GM12874 (cell line): Measurements from ENCODE around the gene PTN.

ENCODE experiments used
- TF ChIP-seq, protein P1 (sequence below): IDR thresholded peaks from 2 replicates; pipeline ENCODE4 v1.5.1; 2011; ENCODE audit warnings: low read depth, mild to moderate bottlenecking, control low read depth, low read length, moderate library complexity; ENCODE audit not compliant: insufficient read depth

PTN gene

DNA sequence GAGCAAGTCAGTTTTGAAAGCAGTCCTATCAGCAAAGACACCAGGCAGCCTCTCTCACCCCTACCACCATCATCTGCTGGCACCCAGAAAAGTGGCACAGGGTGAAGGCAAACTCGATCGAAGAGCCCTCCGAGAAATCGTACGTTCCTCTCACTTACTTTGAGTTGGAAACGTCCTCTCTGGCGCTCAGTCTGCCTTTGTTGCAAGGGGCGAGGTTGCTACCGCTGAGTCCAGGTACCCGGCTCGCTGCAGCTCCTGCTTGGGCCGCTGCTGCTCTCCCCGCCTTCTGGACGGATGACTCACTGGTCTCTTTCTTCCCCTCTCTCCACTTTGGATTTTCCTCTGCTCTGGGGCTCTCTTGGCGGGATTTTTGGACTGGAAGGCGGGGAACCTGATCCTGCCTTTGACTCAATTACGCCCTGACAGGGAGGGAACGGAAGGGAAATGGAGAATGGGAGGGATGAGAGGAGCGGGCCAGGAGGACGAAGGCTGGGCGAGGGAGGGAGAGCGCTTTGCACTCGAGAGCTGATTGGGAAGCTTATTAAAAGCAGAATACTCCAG is at the start of gene PTN:
PTN (minus strand) TSS at position 453 of the 561 bp plus-strand sequence. CDS start 88,760 bp downstream, outside the sequence.
- TF ChIP-seq, protein P1, sequence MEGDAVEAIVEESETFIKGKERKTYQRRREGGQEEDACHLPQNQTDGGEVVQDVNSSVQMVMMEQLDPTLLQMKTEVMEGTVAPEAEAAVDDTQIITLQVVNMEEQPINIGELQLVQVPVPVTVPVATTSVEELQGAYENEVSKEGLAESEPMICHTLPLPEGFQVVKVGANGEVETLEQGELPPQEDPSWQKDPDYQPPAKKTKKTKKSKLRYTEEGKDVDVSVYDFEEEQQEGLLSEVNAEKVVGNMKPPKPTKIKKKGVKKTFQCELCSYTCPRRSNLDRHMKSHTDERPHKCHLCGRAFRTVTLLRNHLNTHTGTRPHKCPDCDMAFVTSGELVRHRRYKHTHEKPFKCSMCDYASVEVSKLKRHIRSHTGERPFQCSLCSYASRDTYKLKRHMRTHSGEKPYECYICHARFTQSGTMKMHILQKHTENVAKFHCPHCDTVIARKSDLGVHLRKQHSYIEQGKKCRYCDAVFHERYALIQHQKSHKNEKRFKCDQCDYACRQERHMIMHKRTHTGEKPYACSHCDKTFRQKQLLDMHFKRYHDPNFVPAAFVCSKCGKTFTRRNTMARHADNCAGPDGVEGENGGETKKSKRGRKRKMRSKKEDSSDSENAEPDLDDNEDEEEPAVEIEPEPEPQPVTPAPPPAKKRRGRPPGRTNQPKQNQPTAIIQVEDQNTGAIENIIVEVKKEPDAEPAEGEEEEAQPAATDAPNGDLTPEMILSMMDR, result no peak

DNA sequence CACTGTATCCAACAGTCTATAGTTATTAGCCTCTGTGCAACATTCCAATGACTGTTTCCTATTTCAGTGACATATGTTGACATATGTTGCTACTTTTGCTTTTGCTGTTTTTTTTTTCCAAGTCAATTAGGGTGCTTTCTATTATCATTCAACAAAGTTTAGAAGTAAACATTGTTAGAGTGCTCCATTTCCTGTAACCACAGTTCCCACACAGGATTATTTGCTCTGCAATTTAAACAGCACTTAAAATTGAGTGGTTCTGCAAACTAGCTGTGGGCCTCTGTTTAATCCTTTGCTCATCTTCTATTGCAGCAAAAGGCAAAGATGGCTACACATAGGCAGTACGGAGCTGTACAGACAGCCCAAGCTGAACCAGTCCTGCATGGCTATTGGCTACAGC is 46.5 kb upstream of the PTN start:
- TF ChIP-seq, protein P1, result no peak

DNA sequence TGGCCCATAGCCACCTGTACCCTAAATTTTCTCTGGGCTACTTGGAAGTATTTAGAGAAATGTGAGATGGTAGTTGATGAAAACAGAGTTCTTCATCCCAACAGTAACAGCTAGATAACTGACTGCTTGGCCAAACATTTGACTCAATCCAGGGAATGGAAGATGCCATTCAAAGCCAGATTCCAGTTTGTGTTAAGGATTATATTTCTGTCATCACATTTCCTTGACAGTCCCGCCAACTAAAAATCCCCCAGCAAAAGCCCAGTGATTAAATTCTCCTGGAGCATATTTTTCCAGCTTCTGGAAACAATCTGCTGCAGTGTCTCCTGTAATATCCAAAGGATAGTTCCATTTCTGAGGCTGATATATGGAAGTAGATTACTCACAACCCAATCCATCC is 45.4 kb upstream of the PTN start:
- TF ChIP-seq, protein P1, result no peak

GRCh38 chr7:137386966-137387365 is 43.4 kb upstream of the PTN start:
- TF ChIP-seq, protein P1, result no peak

DNA sequence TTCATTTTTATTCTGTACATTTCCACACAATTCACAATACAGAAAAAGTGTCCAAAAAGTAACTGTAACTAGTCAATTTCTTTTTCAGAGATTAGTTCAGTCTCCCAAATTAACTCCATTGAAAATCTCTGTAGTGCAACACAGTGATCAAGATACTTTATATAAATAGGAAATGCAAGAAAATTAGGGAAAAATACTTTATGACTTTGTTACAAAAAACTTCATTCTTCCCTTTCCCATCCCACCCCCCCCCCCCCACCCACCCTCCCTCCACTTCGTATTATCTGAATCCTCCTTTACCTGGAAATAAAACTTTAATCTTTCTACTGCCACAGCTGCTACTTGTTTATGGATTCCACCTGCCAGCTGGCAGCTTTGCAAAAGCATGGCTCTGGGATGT is 37.5 kb upstream of the PTN start:
- TF ChIP-seq, protein P1, result no peak

DNA sequence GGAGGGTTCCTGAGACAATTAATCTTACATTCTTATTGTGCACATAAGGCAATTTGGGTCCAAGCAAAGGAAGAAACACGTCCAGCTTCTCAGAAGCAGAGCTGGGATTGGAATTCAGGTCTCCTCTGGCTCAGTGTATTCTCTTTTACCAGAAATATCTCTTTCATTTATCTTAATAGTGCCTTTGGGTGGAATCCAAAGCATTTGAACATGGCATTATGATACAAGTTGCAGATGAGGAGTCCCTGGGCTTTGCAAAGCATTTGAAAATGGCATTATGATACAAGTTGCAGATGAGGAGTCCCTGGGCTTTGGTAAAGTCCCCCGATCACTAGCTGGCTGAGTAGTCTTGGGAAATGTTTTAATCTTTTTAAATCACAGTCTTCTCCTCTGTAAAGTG is 30.0 kb upstream of the PTN start:
- TF ChIP-seq, protein P1, result no peak

- TF ChIP-seq, protein P1, result no peak
Observed at GRCh38 chr7:137371616-137372015, 28.1 kb upstream of the PTN start.
